Stimulated activated CD4-positive, alpha-beta T cell treated with anti-CD3 and anti-CD28 coated beads, Interleukin-12 subunit alpha, Interleukin-12 subunit beta, amount 100 ng/mL, for 4 hours (primary cell): ENCODE measurements around the gene HTRA1.

Experiments
- DNase-seq: peaks from one replicate; pipeline ENCODE4 v3.0.0-alpha.2; 2020

Gene HTRA1

GRCh38 chr10:122521011-122521410, 59.7 kb downstream of the HTRA1 start:
- DNase-seq = no peak

GRCh38 chr10:122524811-122525210, 63.5 kb downstream of the HTRA1 start:
- DNase-seq = no peak

GRCh38 chr10:122525788-122526187, 64.4 kb downstream of the HTRA1 start:
- DNase-seq = no peak

- no peak for DNase-seq
Observed at GRCh38 chr10:122526892-122527291, 65.5 kb downstream of the HTRA1 start.

- no peak for DNase-seq
Observed at GRCh38 chr10:122530177-122530576, 68.8 kb downstream of the HTRA1 start.

GRCh38 chr10:122531261-122531660, 69.9 kb downstream of the HTRA1 start:
- DNase-seq = no peak

- no peak for DNase-seq
Observed at GRCh38 chr10:122531939-122532338, 70.6 kb downstream of the HTRA1 start.

GRCh38 chr10:122532601-122533296, 71.4 kb downstream of the HTRA1 start:
- DNase-seq = no peak

GRCh38 chr10:122537545-122537944, 76.2 kb downstream of the HTRA1 start:
- no peak for DNase-seq

- no peak for DNase-seq
Observed at GRCh38 chr10:122541541-122542002, 80.2 kb downstream of the HTRA1 start.

GRCh38 chr10:122543676-122544445, 82.5 kb downstream of the HTRA1 start:
- no peak for DNase-seq

GRCh38 chr10:122544493-122544892, 83.1 kb downstream of the HTRA1 start:
- no peak for DNase-seq

GRCh38 chr10:122546242-122546641, 84.9 kb downstream of the HTRA1 start:
- no peak for DNase-seq

GRCh38 chr10:122548407-122549085, 87.2 kb downstream of the HTRA1 start:
- DNase-seq = no peak

GRCh38 chr10:122549636-122550035, 88.3 kb downstream of the HTRA1 start:
- no peak for DNase-seq

GRCh38 chr10:122550427-122550826, 89.1 kb downstream of the HTRA1 start:
- no peak for DNase-seq

- no peak for DNase-seq
Observed at GRCh38 chr10:122550983-122551382, 89.6 kb downstream of the HTRA1 start.

- peak; percentile 20 for DNase-seq
Observed at GRCh38 chr10:122551450-122551849, 90.1 kb downstream of the HTRA1 start.

GRCh38 chr10:122553341-122553740, 92.0 kb downstream of the HTRA1 start:
- DNase-seq = no peak

GRCh38 chr10:122554131-122555036, 93.0 kb downstream of the HTRA1 start:
- no peak for DNase-seq

- DNase-seq = no peak
Observed at GRCh38 chr10:122555442-122555841, 94.1 kb downstream of the HTRA1 start.

GRCh38 chr10:122557516-122557915, 96.2 kb downstream of the HTRA1 start:
- no peak for DNase-seq

GRCh38 chr10:122558452-122558851, 97.1 kb downstream of the HTRA1 start:
- no peak for DNase-seq
